GM10248 (cell line): ENCODE results near the gene SNTB2.

ENCODE experiments used
- CTCF ChIA-PET: fragments of 300-600 bp; sonication (Branson Sonifier 250); formaldehyde crosslinking; extraction: SDS; loops from one replicate; lab custom pipeline; 2021; ENCODE audit warnings: antibody characterized with exemption; lab: Yijun Ruan, JAX
- POLR2A ChIA-PET: fragments of 350-650 bp; sonication (Branson Sonifier 250); formaldehyde crosslinking; extraction: SDS; loops from one replicate; lab custom pipeline; 2020; ENCODE audit warnings: antibody characterized with exemption; lab: Yijun Ruan, JAX
- DNase-seq: peaks from one replicate; pipeline ENCODE4 v3.0.0; 2012; ENCODE audit errors: extremely low spot score
- TF ChIP-seq, protein P1 (sequence below): IDR thresholded peaks from 2 replicates; pipeline ENCODE4 v1.5.1; 2012; ENCODE audit warnings: mild to moderate bottlenecking, low read depth; ENCODE audit errors: extremely low read depth, missing control alignments, control extremely low read depth

The SNTB2 gene

GRCh38 chr16:69266334-69267063, 79.5 kb downstream of the SNTB2 start:
- DNase-seq = no peak
- ChIA-PET POLR2A (no interaction called here), CTCF (interaction anchor here (2.1 kb wide), 1 partner anchor 116 kb away, joined by 5 read pairs; no protein-coding TSS in a partner anchor)
- TF ChIP-seq, protein P1, sequence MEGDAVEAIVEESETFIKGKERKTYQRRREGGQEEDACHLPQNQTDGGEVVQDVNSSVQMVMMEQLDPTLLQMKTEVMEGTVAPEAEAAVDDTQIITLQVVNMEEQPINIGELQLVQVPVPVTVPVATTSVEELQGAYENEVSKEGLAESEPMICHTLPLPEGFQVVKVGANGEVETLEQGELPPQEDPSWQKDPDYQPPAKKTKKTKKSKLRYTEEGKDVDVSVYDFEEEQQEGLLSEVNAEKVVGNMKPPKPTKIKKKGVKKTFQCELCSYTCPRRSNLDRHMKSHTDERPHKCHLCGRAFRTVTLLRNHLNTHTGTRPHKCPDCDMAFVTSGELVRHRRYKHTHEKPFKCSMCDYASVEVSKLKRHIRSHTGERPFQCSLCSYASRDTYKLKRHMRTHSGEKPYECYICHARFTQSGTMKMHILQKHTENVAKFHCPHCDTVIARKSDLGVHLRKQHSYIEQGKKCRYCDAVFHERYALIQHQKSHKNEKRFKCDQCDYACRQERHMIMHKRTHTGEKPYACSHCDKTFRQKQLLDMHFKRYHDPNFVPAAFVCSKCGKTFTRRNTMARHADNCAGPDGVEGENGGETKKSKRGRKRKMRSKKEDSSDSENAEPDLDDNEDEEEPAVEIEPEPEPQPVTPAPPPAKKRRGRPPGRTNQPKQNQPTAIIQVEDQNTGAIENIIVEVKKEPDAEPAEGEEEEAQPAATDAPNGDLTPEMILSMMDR = no peak

DNA sequence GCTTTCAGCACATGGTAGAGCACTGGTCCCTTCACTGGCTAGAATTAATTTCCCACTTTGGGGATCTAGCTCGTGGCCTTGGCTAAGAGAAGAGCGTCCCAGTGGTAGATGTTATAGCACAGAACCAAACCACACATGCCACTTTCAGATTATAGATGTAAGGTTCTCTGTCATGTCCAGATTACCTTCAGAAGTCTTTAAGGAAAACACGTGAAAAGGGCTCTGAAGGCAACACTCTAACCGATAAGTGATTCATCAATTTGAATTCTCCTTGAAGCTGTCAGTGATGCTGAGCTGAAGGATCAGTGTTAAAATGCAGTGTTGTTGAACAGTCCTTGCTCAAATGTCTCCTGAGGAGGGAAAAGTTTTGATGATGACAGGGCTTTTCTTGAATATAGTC, 80.7 kb downstream of the SNTB2 start:
- CTCF ChIA-PET = interaction anchor here (1.3 to 2.1 kb wide), 2 partner anchors 29 to 117 kb away, joined by 3 to 5 read pairs; no protein-coding TSS in a partner anchor
- POLR2A ChIA-PET = no interaction called here
- TF ChIP-seq, protein P1 = no peak
- no peak for DNase-seq

DNA sequence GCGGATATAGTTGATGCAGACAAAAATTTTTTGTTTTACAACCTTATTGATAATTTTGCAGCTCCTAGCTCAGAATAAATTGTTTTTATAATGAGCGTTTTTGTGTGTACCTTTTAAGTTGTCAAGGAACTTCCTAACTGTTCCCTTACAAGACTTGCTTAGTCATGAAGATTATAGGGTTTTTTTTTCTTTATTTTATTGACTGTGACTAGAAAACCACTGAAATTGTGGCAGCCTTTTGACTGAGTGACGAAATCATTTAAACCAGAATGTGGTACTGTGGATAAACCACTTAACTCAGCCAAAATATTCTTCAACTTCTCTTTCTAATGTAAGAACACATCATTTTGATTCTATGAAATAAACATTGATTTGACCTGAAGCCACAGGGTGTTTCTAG, 83.4 kb downstream of the SNTB2 start:
- POLR2A ChIA-PET = interaction anchor here (0.6 kb wide), 1 partner anchor 110 kb away, joined by 3 read pairs; no protein-coding TSS in a partner anchor
- DNase-seq = no peak
- TF ChIP-seq, protein P1 = no peak
- CTCF ChIA-PET = interaction anchor here (1.5 kb wide), 1 partner anchor 8 kb away, joined by 4 read pairs; no protein-coding TSS in a partner anchor

DNA sequence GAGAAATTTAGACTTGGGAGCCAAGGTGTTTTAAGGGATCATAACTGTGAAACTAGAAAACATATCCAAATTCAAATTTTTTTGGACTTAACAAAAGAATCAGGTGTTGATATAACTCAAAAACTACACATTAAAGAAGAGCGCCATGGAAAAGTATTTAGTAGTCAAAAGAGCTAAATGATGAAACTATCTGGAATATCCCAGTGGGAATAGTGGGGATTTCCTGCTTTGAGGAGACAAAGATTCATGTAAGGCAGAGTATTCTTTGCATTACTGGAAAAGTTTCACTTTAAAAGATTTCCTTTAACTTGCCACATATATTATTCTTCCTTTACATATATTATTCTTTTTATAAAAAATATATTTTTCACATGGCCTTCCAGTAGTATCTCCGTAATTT, 83.9 kb downstream of the SNTB2 start:
- ChIA-PET POLR2A (interaction anchor here (0.6 kb wide), 1 partner anchor 109 kb away, joined by 3 read pairs; no protein-coding TSS in a partner anchor), CTCF (interaction anchor here (1.4 to 1.7 kb wide), 3 partner anchors 9 to 750 kb away, joined by 3 to 9 read pairs (median 4); no protein-coding TSS in a partner anchor)
- no peak for DNase-seq
- TF ChIP-seq, protein P1 = no peak

GRCh38 chr16:69273009-69273408, 86.0 kb downstream of the SNTB2 start:
- ChIA-PET CTCF (interaction anchor here (2.0 kb wide), 1 partner anchor 160 kb away, joined by 6 read pairs; no protein-coding TSS in a partner anchor), POLR2A (interaction anchor here (0.7 kb wide), 1 partner anchor 349 kb away, joined by 4 read pairs; no protein-coding TSS in a partner anchor)
- DNase-seq = no peak
- TF ChIP-seq, protein P1 = no peak

GRCh38 chr16:69274699-69275235, 87.8 kb downstream of the SNTB2 start:
- DNase-seq = no peak
- POLR2A ChIA-PET = no interaction called here
- CTCF ChIA-PET = interaction anchor here (1.3 to 3.6 kb wide), 2 partner anchors 11 to 12 kb away, joined by 8 to 20 read pairs; no protein-coding TSS in a partner anchor
- TF ChIP-seq, protein P1 = no peak
